ENCODE results near the gene C2CD2.

- TF ChIP-seq TAF1 (IDR thresholded peaks at IDR 0.05; ENCODE audit: borderline replicate concordance, low read depth, low read length) (no peak), CTCF (IDR thresholded peaks at IDR 0.05) (no peak), EP300 (IDR thresholded peaks at IDR 0.05; ENCODE audit: borderline replicate concordance in 1 of 2, low read depth in 1 of 2, low read length in 1 of 2) (no peak), USF2 (IDR thresholded peaks at IDR 0.05; ENCODE audit: borderline replicate concordance, low read depth, low read length) (no peak), GABPA (IDR thresholded peaks at IDR 0.05; ENCODE audit: low read depth) (no peak), SMC3 (IDR thresholded peaks at IDR 0.05; ENCODE audit: low read depth, low read length) (no peak), MAX (IDR thresholded peaks at IDR 0.05; ENCODE audit: low read depth) (no peak), POLR2AphosphoS5 (IDR thresholded peaks at IDR 0.05; ENCODE audit: low read depth, low read length) (no peak), GATA2 (CRISPR knock-in tag; IDR thresholded peaks at IDR 0.05) (no peak), NRF1 (IDR thresholded peaks at IDR 0.05; ENCODE audit: low read depth, low read length) (no peak), RFX5 (IDR thresholded peaks at IDR 0.05; ENCODE audit: low read length) (no peak)
These were observed 48.0 kb upstream of the C2CD2 start for GRCh38 chr21:42001781-42002180.
